Measurements from ENCODE around the gene FARS2. TPM values are rescaled to one million over a fixed set of nuclear protein-coding genes. Genes with fewer than 3 reads are reported as not detected.

The FARS2 gene
- total and polyA plus RNA-seq, 2 donors (not counting 3 experiments of a cell fraction or from before 2014, with no cell fraction given) = 20.2 to 20.5 TPM

DNA sequence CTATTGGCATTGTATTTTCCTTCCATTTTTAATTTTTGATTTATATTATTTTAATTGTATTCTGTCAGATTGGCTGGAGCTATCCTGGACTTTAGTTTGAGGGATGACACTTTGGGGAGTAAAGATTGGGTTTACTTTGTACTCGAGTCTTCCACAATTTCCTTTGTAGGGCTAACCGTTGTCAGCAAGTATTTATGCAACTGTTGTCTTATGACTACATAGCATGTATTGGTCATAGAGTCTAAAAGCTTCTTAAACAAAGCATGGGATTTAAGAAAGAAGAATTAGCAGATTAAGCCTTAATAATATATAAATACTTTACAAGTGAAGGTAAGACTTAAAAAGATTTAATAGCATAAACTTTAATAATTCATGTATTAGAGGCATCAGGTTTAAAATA is 19.6 kb downstream of the FARS2 start:
- dilution Hi-C loops (cut with MboI; ENCODE audit: extremely low pct_ligation_motif_present, low sequenced_read_pairs) = no loop called here
- no peak for FAIRE-seq
- no peaks in the 10 kb centered on the region for H4K20me1 ChIP-seq (replicated peaks; ENCODE audit: control insufficient read depth, extremely low read depth, insufficient read depth, low read length)
- no peak overlapping the region for H2AFZ ChIP-seq (ENCODE audit: low read depth, low read length)
- POLR2A ChIA-PET = no interaction called here
- CTCF ChIA-PET = no interaction called here
- no peaks in the 10 kb centered on the region for H3K9me1 ChIP-seq (replicated peaks; ENCODE audit: control insufficient read depth, extremely low read depth, insufficient read depth, low read length)
- H3K27ac ChIP-seq (ENCODE audit: insufficient read depth, low read depth, low read length) = no peak overlapping the region
- no peak for TF ChIP-seq EZH2 (IDR thresholded peaks at IDR 0.05; ENCODE audit: borderline replicate concordance, low read depth, low read length, severe bottlenecking)
- TF ChIP-seq FOS (IDR thresholded peaks at IDR 0.05; ENCODE audit: borderline replicate concordance, insufficient read depth, low read length) = no peak
- TF ChIP-seq, protein P1, sequence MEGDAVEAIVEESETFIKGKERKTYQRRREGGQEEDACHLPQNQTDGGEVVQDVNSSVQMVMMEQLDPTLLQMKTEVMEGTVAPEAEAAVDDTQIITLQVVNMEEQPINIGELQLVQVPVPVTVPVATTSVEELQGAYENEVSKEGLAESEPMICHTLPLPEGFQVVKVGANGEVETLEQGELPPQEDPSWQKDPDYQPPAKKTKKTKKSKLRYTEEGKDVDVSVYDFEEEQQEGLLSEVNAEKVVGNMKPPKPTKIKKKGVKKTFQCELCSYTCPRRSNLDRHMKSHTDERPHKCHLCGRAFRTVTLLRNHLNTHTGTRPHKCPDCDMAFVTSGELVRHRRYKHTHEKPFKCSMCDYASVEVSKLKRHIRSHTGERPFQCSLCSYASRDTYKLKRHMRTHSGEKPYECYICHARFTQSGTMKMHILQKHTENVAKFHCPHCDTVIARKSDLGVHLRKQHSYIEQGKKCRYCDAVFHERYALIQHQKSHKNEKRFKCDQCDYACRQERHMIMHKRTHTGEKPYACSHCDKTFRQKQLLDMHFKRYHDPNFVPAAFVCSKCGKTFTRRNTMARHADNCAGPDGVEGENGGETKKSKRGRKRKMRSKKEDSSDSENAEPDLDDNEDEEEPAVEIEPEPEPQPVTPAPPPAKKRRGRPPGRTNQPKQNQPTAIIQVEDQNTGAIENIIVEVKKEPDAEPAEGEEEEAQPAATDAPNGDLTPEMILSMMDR (IDR thresholded peaks at IDR 0.05; ENCODE audit: extremely low read depth in 1 of 2, insufficient read depth in 1 of 2, low read depth in 1 of 2, low read length in 2 of 2) = no peak
- TF ChIP-seq POLR2A (IDR thresholded peaks at IDR 0.05; ENCODE audit: low read depth, low read length) = no peak
- TF ChIP-seq, protein P2, sequence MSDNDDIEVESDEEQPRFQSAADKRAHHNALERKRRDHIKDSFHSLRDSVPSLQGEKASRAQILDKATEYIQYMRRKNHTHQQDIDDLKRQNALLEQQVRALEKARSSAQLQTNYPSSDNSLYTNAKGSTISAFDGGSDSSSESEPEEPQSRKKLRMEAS (IDR thresholded peaks at IDR 0.05; ENCODE audit: insufficient read depth, insufficient read length) = no peak
- TF ChIP-seq GATA2 (IDR thresholded peaks at IDR 0.05; ENCODE audit: insufficient read depth, insufficient read length, low read depth, low read length) = no peak
- no peak for TF ChIP-seq MYC (IDR thresholded peaks at IDR 0.05; ENCODE audit: low read depth, low read length)
- no peak for TF ChIP-seq POLR2AphosphoS5 (IDR thresholded peaks at IDR 0.05; ENCODE audit: insufficient read depth, low read depth, low read length)
- no peak for TF ChIP-seq JUN (IDR thresholded peaks at IDR 0.05; ENCODE audit: borderline replicate concordance, insufficient read depth, insufficient read length, low read depth)
- no peaks in the 10 kb centered on the region for H3K27me3 ChIP-seq (ENCODE audit: control insufficient read depth in 2 of 2, insufficient read depth in 2 of 2, low read length in 2 of 2)
- no peak for DNase-seq (ENCODE audit: low read depth, low spot score)
- intact Hi-C loops (cut with micrococcal nuclease) = no loop called here
- H3K4me1 ChIP-seq (ENCODE audit: control insufficient read depth, extremely low read depth, insufficient read depth, low read length) = no peaks in the 10 kb centered on the region
- BruUV-seq (replicated peaks) = no TSS peak
- no peaks in the 10 kb centered on the region for H3K9me3 ChIP-seq (replicated peaks; ENCODE audit: control insufficient read depth, insufficient read depth, low read length)
- H3K36me3 ChIP-seq (ENCODE audit: control insufficient read depth in 2 of 2, extremely low read depth in 1 of 2, insufficient read depth in 2 of 2, low read length in 2 of 2) = no peaks in the 10 kb centered on the region
- H3K9ac ChIP-seq (replicated peaks; ENCODE audit: extremely low read depth, insufficient read depth, low read length) = no peak overlapping the region
- no peak overlapping the region for H3K4me3 ChIP-seq (replicated peaks in 1 of 3; ENCODE audit: insufficient read depth in 1 of 3, low read depth in 1 of 3, low read length in 3 of 3)
- H3K4me2 ChIP-seq (ENCODE audit: insufficient read depth, low read length) = no peak overlapping the region
- H3K79me2 ChIP-seq (ENCODE audit: control insufficient read depth, insufficient read depth, low read length) = no peaks in the 10 kb centered on the region
